Activated T-cell treated with anti-CD3 and anti-CD28 coated beads for 48 hours (primary cell): ENCODE results near the gene GRID2.

Experiments used
- DNase-seq: peaks from one replicate; pipeline ENCODE4 v3.0.0-alpha.2; 2020; ENCODE audit warnings: low read depth

The GRID2 gene

GRCh38 chr4:92714640-92715039 lies 410.9 kb downstream of the GRID2 start:
- DNase-seq, result no peak

DNA sequence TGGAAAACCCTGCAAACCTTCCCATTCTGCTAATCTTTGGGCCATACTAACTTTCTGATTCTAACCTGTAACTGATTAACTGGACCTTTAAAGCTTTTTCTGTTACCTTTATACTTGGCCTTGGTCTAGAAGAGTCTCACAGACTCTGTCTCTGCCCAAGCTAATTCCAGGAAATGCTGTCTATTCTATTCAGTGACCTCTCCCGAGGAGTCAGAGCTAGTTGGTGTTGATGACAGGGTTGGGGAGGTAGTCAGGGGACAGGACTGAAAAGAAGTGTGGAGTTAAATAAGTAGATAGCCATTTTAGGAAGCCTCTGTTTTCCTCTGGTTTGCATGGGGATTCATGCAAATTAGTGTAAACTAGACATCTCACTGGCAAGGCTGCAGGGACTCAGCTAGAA lies 429.5 kb downstream of the GRID2 start:
- no peak for DNase-seq

DNA sequence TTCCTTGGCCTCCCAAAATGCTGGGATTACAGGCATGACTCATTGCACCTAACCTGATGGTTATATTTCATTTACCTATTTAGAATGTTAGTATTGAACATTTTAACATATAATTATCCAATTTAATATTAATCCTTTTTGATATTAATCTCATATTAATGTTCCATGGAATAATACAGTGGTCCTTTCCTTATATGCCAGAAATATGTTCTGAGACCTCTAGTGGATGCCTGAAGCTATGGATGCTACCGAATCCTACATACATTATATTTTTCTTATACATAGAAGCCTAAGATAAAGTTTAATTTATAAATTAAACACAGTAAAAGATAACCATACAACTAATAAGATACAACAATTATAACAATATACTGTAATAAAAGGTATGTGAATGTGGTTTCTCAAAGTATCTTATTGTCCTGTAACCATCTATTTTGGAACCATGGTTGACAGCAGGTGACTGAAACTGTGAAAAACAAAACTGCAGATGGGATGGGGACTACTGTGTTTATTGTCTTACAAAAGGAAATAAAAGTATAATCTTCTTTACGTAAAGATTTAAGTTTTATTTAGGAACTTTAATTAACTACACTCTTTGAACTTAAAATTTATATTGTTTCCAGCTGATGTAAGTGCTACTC lies 431.4 kb downstream of the GRID2 start:
- no peak for DNase-seq

- DNase-seq, result no peak
Observed at GRCh38 chr4:92760433-92760832, 456.7 kb downstream of the GRID2 start.

DNA sequence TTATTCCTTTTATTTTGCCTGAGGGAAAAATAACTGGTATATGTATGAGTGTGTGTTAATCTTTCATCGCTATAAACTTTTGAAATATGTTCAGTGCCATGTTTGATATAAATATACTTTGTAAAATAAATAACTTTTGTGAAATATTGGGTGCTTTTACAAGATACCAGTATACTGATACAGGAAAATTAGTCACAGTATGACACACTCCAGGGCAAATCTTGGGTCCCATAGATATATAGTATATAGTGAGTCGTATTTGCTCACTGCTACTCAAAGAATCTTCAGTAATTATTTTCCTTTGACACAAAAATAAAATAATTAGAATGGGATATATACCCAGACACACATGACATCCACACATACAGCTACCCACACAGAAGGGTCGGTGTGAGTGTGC lies 472.3 kb downstream of the GRID2 start:
- no peak for DNase-seq

GRCh38 chr4:92789741-92790140 lies 486.0 kb downstream of the GRID2 start:
- DNase-seq, result no peak

GRCh38 chr4:92791871-92792440 lies 488.2 kb downstream of the GRID2 start:
- DNase-seq, result no peak

- no peak for DNase-seq
Observed at GRCh38 chr4:92809381-92809780, 505.6 kb downstream of the GRID2 start.

- DNase-seq, result no peak
Observed at GRCh38 chr4:92812652-92813051, 508.9 kb downstream of the GRID2 start.

- no peak for DNase-seq
Observed at GRCh38 chr4:92814677-92815076, 510.9 kb downstream of the GRID2 start.

- DNase-seq, result no peak
Observed at GRCh38 chr4:92825256-92825655, 521.5 kb downstream of the GRID2 start.

GRCh38 chr4:92825791-92826190 lies 522.0 kb downstream of the GRID2 start:
- no peak for DNase-seq

DNA sequence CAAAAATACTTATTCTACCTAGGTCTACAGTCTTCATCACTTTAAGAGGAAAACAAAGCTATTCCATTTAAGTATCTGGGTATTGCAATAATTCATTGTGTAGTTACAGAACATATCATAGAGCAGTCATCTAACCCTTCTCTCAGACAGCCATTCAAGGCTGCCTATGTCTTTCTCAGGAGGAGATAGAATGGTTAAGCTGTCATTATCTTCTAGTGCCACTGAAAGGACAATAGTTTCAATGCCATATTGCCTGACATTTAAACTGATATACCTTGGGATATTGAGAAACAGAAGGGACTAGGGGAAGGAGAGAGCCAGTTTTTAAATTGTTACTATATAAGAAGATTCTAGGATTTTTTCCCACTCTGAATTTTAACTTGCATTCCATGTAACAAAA lies 527.0 kb downstream of the GRID2 start:
- no peak for DNase-seq

GRCh38 chr4:92840880-92841279 lies 537.1 kb downstream of the GRID2 start:
- DNase-seq, result no peak

DNA sequence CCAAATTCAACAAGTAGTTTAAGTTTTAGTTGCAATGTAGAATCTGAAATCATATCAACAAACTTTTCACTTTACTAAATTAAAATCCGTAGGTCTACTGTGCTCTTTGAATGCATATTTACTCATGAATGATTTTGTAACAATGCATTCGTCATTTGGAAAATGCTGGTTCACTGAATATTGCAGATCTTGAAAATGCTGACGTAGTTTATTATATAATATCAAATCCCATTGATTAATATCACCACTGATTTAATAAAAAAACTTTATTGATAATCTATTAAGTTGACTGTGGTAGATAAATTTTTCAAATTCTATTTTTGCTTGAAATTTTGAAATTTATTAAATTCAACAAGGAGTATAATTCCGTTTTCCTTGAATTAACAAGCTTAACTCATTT lies 540.0 kb downstream of the GRID2 start:
- DNase-seq, result no peak

DNA sequence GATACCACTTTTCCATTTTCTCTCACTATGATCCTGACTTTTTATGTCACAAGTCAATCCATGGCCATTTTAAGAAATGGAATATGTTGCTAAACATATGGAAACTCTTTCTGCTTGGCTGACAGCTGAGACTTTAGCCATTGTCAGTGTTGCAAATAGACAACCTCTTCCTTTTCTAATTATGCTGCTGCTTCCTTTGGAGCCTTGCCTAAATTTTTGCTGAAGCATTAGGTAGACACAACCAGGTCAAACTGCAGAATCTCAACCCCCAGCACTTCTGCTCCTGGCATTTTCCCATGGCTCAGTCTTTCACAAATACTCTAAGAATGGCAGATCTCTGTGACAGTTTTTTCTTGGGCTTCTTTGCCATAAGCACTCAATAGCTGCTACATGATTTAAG lies 543.3 kb downstream of the GRID2 start:
- DNase-seq, result no peak

GRCh38 chr4:92862509-92862908 lies 558.7 kb downstream of the GRID2 start:
- no peak for DNase-seq

GRCh38 chr4:92864096-92864495 lies 560.3 kb downstream of the GRID2 start:
- DNase-seq, result no peak

GRCh38 chr4:92872604-92873003 lies 568.8 kb downstream of the GRID2 start:
- no peak for DNase-seq

- DNase-seq, result no peak
Observed at GRCh38 chr4:92885632-92886031, 581.9 kb downstream of the GRID2 start.

DNA sequence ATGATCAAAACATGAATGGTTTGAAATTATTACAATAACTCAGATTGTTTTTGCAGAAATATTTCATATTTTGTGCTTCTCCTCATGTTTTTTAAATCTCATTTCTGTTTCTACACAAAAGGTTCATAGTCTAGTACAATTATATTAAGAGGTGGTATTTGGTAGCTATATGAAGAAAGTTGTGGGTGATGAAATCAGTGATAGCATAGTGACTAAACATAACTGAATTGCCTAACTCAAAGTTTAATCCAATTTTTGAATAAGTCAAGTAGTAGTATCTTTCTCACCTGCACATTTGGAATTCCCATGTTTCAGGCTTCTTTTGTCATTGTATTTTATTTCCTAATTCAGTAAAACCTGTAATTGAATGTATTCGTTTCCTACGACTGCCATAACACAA lies 648.7 kb downstream of the GRID2 start:
- no peak for DNase-seq

- no peak for DNase-seq
Observed at GRCh38 chr4:92952897-92953296, 649.1 kb downstream of the GRID2 start.

DNA sequence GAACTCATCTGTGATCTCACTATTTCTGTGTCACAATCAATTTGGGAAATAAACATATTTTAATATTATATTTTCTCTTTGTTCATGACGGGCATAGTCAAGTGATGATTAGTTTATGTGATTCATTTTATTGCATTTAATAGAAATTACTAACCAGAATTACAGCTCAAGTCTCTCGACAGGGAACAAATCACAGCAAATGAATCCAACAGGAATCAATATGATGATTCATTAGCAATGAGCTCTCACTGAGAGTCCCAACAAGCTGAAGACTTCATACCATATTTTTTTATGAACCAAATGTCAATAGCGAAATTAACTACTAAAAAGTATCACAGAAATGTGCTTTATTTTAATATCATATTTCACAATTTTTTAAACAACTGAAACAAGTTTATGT lies 649.7 kb downstream of the GRID2 start:
- no peak for DNase-seq

DNA sequence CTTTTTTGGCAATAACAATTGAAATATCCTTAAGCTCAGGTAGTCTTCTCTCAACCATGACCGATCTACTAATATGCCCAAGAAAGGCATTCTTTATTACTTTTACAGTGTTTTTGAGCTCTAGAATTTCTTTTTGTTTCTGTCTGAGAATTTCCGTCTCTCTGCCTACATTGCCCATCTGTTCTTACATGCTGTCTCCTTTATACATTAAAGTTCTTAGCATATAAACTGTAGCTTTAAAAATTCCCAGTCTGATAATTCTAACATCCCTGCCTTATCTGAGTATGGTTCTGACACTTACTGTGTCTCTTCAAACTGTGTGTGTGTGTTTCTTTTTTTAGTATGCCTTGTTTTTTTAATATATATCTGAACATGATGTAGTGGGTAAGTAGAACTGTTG lies 658.1 kb downstream of the GRID2 start:
- DNase-seq, result no peak
